K562 (cell line): Measurements from ENCODE around the gene HDLBP. TPM values are rescaled to one million over a fixed set of nuclear protein-coding genes. Genes with fewer than 3 reads are reported as not detected.

ENCODE experiments used
- TCFL5 ChIP-seq: fragments of 250-450 bp; sonication (Bioruptor Pico); conservative IDR thresholded peaks from 2 replicates; pipeline ENCODE4 v1.6.1; 2021; ENCODE audit warnings: mild to moderate bottlenecking, moderate library complexity, matching md5 sums
- ZNF23 ChIP-seq: fragments of 250-450 bp; sonication (Bioruptor Pico); IDR thresholded peaks from 2 replicates; pipeline ENCODE4 v1.4.0; 2020; ENCODE audit warnings: mild to moderate bottlenecking
- ZNF407 ChIP-seq: fragments of 450-650 bp; IDR thresholded peaks from 2 replicates; pipeline ENCODE4 v1.6.1; 2016; ENCODE audit warnings: low read depth
- polyA plus RNA-seq, 8 experiments: library from polyadenylated mRNA; depleted of rRNA in 4 of 8; stranded (reverse) in 5 of 8; unstranded in 3 of 8; fragments of >200 nt; fragmentation: Nextera tagmentation in 2 of 8; fragmentation: Illumina TruSeq in 1 of 8; extraction: Ambion mirVana in 2 of 8; extraction: Trizol in 1 of 8; gene quantifications; 2 replicates each; pipeline versions ENCODE4 v1.2.1 to v1.2.3, GENCODE V29; 2011 to 2014; ENCODE audit warnings: inconsistent platforms in 1 of 8, missing spikeins in 1 of 8
- total RNA-seq, 7 experiments: library from RNA; depleted of rRNA in 6 of 7; stranded (reverse); fragments of >200 nt in 6 of 7; fragmentation: Illumina TruSeq in 2 of 7; extraction: Trizol in 2 of 7; gene quantifications; 2 replicates each; pipeline versions ENCODE4 v1.2.1 to v1.2.3, GENCODE V29; 2011 to 2021; ENCODE audit warnings: low replicate concordance in 1 of 7

The HDLBP gene
- total and polyA plus RNA-seq, 9 of the 15 experiments (the other 6 are each of a cell fraction or from before 2014, with no cell fraction given) = 24.4 to 378 (median 146) TPM

- no peak for TF ChIP-seq ZNF407
- no peak for TF ChIP-seq ZNF23 (CRISPR knock-in tag)
- TF ChIP-seq TCFL5 (CRISPR knock-in tag) = no peak
These were observed 40.8 kb upstream of the HDLBP start, which contains the start of gene FARP2 (continued) for GRCh38 chr2:241355983-241356870.
